SK-N-SH (cell line): Measurements from ENCODE around the gene SERF2. TPM values are rescaled to one million over a fixed set of nuclear protein-coding genes. Genes with fewer than 3 reads are reported as not detected.
A peak's percentile ranks its signal among the peaks of the same experiment; 100 is the strongest.

Experiments
- CTCF ChIA-PET: fragments of 300-600, 350-600 bp; formaldehyde crosslinking; extraction: SDS; loops from one replicate; lab custom pipeline; 2021; lab: Yijun Ruan, JAX
- POLR2A ChIA-PET: fragments of 350-600 bp; sonication (Branson Sonifier 250); formaldehyde crosslinking; extraction: SDS; loops from one replicate; lab custom pipeline; 2020; ENCODE audit warnings: antibody characterized with exemption, inconsistent platforms; lab: Yijun Ruan, JAX
- DNase-seq: peaks from one replicate; pipeline ENCODE4 v3.0.0; 2012
- H2AFZ ChIP-seq: fragments of 200-600 bp; sonication (generic); 2 replicates; pipeline ENCODE4 v1.8.1; 2016; ENCODE audit warnings: antibody characterized with exemption, mild to moderate bottlenecking, low read depth
- H3F3A ChIP-seq: fragments of 200-600 bp; sonication (generic); replicated peaks from 2 replicates; pipeline ENCODE3; 2016; ENCODE audit warnings: antibody characterized with exemption, mild to moderate bottlenecking; ENCODE audit not compliant: insufficient read depth
- H3K27ac ChIP-seq, 2 experiments: fragments of 200-500 bp in 1 of 2; fragments of 200-600 bp in 1 of 2; sonication (Bioruptor generic) in 1 of 2; sonication (generic), shearing (Covaris generic) in 1 of 2; 2 replicates each; pipeline versions ENCODE4 v1.5.1 to v1.6.1; 2014 to 2016; ENCODE audit warnings: low read depth in 2 of 2, inconsistent platforms in 1 of 2, low read length in 1 of 2, mild to moderate bottlenecking in 1 of 2, mixed read lengths in 1 of 2
- H3K27me3 ChIP-seq: fragments of 200-600 bp; sonication (generic), shearing (Covaris generic); 2 replicates; pipeline ENCODE4 v1.6.1; 2016; ENCODE audit warnings: mixed run types; ENCODE audit not compliant: insufficient read depth
- H3K36me3 ChIP-seq, 2 experiments: fragments of 200-500 bp in 1 of 2; fragments of 200-600 bp in 1 of 2; sonication (Bioruptor generic) in 1 of 2; sonication (generic) in 1 of 2; replicated peaks in 1 of 2; 2 replicates each; pipeline versions ENCODE3 to v1.5.1; 2014 to 2016; ENCODE audit warnings: low read length in 1 of 2, mild to moderate bottlenecking in 1 of 2; ENCODE audit not compliant: insufficient read depth in 2 of 2, control insufficient read depth in 1 of 2
- H3K4me1 ChIP-seq, 2 experiments: fragments of 200-500 bp in 1 of 2; fragments of 200-600 bp in 1 of 2; sonication (Bioruptor generic) in 1 of 2; sonication (generic), shearing (Covaris generic) in 1 of 2; 2 replicates each; pipeline versions ENCODE4 v1.5.1 to v1.6.1; 2014 to 2016; ENCODE audit warnings: low read depth in 1 of 2, low read length in 1 of 2, mixed run types in 1 of 2; ENCODE audit not compliant: insufficient read depth in 2 of 2, control insufficient read depth in 1 of 2
- H3K4me2 ChIP-seq: fragments of 200-600 bp; sonication (generic), shearing (Covaris generic); 2 replicates; pipeline ENCODE4 v1.6.1; 2017; ENCODE audit warnings: mixed run types
- H3K4me3 ChIP-seq, 2 experiments: fragments of 200-500 bp in 1 of 2; fragments of 200-600 bp in 1 of 2; sonication (Bioruptor generic) in 1 of 2; sonication (generic), shearing (Covaris generic) in 1 of 2; 2 replicates each; pipeline versions ENCODE4 v1.5.1 to v1.8.1; 2014 to 2016; ENCODE audit warnings: low read depth in 2 of 2, inconsistent platforms in 1 of 2, low read length in 1 of 2, mild to moderate bottlenecking in 1 of 2, mixed read lengths in 1 of 2, moderate library complexity in 1 of 2
- H3K79me2 ChIP-seq: fragments of 200-600 bp; sonication (generic); 2 replicates; pipeline ENCODE4 v1.8.1; 2017; ENCODE audit warnings: mild to moderate bottlenecking; ENCODE audit not compliant: insufficient read depth
- H3K9ac ChIP-seq: fragments of 200-600 bp; sonication (generic); 2 replicates; pipeline ENCODE4 v1.6.1; 2017; ENCODE audit warnings: mixed run types
- H3K9me2 ChIP-seq: fragments of 200-600 bp; sonication (generic); 2 replicates; pipeline ENCODE4 v1.6.1; 2017; ENCODE audit warnings: mixed run types
- H3K9me3 ChIP-seq: fragments of 200-600 bp; sonication (generic); 2 replicates; pipeline ENCODE4 v1.6.1; 2017; ENCODE audit warnings: mixed run types, mild to moderate bottlenecking, moderate library complexity
- H4K20me1 ChIP-seq: fragments of 200-600 bp; sonication (generic); 2 replicates; pipeline ENCODE4 v1.6.1; 2017; ENCODE audit warnings: mild to moderate bottlenecking, mixed run types; ENCODE audit not compliant: insufficient read depth
- CHD2 ChIP-seq: fragments of 150-350 bp; IDR thresholded peaks from 2 replicates; pipeline ENCODE4 v1.6.1; 2018; ENCODE audit warnings: low read length; ENCODE audit not compliant: partially characterized antibody
- CTCF ChIP-seq: fragments of 200-600 bp; sonication (generic); IDR thresholded peaks from 2 replicates; pipeline ENCODE4 v1.6.1; 2017; ENCODE audit warnings: antibody characterized with exemption, mild to moderate bottlenecking, moderate library complexity
- ELF1 ChIP-seq: IDR thresholded peaks from 2 replicates; pipeline ENCODE4 v1.4.0; 2012
- EP300 ChIP-seq, 2 experiments: IDR thresholded peaks; 2 replicates each; pipeline versions ENCODE4 v1.4.0 to v1.6.1; 2012; ENCODE audit warnings: borderline replicate concordance in 1 of 2, low read depth in 1 of 2, low read length in 1 of 2
- EZH2phosphoT487 ChIP-seq: fragments of 200-600 bp; sonication (generic); IDR thresholded peaks from 2 replicates; pipeline ENCODE4 v1.6.1; 2017; ENCODE audit warnings: low read depth, mixed run types, mild to moderate bottlenecking, antibody characterized with exemption, moderate library complexity, borderline replicate concordance
- FOSL2 ChIP-seq: IDR thresholded peaks from 2 replicates; pipeline ENCODE4 v1.4.0; 2012; ENCODE audit warnings: low read depth, mild to moderate bottlenecking, moderate library complexity, borderline replicate concordance
- FOXJ3 ChIP-seq: sonication (generic); formaldehyde crosslinking; IDR thresholded peaks from 2 replicates; pipeline ENCODE4 v1.5.1; 2020; ENCODE audit warnings: mild to moderate bottlenecking, missing genetic modification reagents
- FOXM1 ChIP-seq: IDR thresholded peaks from 2 replicates; pipeline ENCODE4 v1.4.0; 2012; ENCODE audit warnings: low read depth, mild to moderate bottlenecking
- GABPA ChIP-seq: IDR thresholded peaks from 2 replicates; pipeline ENCODE4 v1.4.0; 2012; ENCODE audit warnings: low read depth, mild to moderate bottlenecking
- GATA2 ChIP-seq: sonication (generic); formaldehyde crosslinking; IDR thresholded peaks from 2 replicates; pipeline ENCODE4 v1.5.0; 2020; ENCODE audit warnings: mild to moderate bottlenecking, missing genetic modification reagents
- JUND ChIP-seq: IDR thresholded peaks from 2 replicates; pipeline ENCODE4 v1.4.0; 2012
- MXI1 ChIP-seq: IDR thresholded peaks from 2 replicates; pipeline ENCODE4 v1.6.1; 2012; ENCODE audit warnings: mild to moderate bottlenecking, low read depth, low read length, improper control_type of control experiment
- NFIC ChIP-seq: IDR thresholded peaks from 2 replicates; pipeline ENCODE4 v1.4.0; 2012; ENCODE audit warnings: borderline replicate concordance
- NRF1 ChIP-seq: IDR thresholded peaks from 2 replicates; pipeline ENCODE4 v1.6.1; 2012; ENCODE audit warnings: low read depth, mild to moderate bottlenecking, low read length
- POLR2AphosphoS5 ChIP-seq: IDR thresholded peaks from 2 replicates; pipeline ENCODE4 v1.6.1; 2012; ENCODE audit warnings: low read depth, low read length
- RCOR1 ChIP-seq: fragments of 150-350 bp; IDR thresholded peaks from 2 replicates; pipeline ENCODE4 v1.6.1; 2017; ENCODE audit warnings: antibody characterized with exemption, low read length
- RFX5 ChIP-seq: IDR thresholded peaks from 2 replicates; pipeline ENCODE4 v1.6.1; 2012; ENCODE audit warnings: mild to moderate bottlenecking, improper control_type of control experiment, low read length
- RXRA ChIP-seq: IDR thresholded peaks from 2 replicates; pipeline ENCODE4 v1.4.0; 2012; ENCODE audit warnings: low read depth, mild to moderate bottlenecking, borderline replicate concordance
- SIN3A ChIP-seq: IDR thresholded peaks from 2 replicates; pipeline ENCODE4 v1.6.1; 2012; ENCODE audit warnings: low read depth, mild to moderate bottlenecking, low read length, moderate library complexity, borderline replicate concordance
- SMC3 ChIP-seq: IDR thresholded peaks from 2 replicates; pipeline ENCODE4 v1.6.1; 2012; ENCODE audit warnings: low read depth, low read length, improper control_type of control experiment
- TAF1 ChIP-seq: IDR thresholded peaks from 2 replicates; pipeline ENCODE4 v1.6.1; 2012; ENCODE audit warnings: low read depth, mild to moderate bottlenecking, low read length, moderate library complexity, borderline replicate concordance
- USF2 ChIP-seq: fragments of 150-350 bp; IDR thresholded peaks from 2 replicates; pipeline ENCODE4 v1.6.1; 2017; ENCODE audit warnings: antibody characterized with exemption, low read length, low read depth, borderline replicate concordance
- ZBTB33 ChIP-seq: IDR thresholded peaks from 2 replicates; pipeline ENCODE4 v1.4.0; 2012; ENCODE audit warnings: low read depth, borderline replicate concordance
- WGBS: methylation state at CpG from one replicate; pipeline ENCODE4 v1.1.6; 2017; ENCODE audit warnings: low lambda C conversion rate; 5-methylcytosine and 5-hydroxymethylcytosine counted together
- polyA plus RNA-seq, 3 experiments: library from polyadenylated mRNA; depleted of rRNA; stranded (reverse); fragments of >200 nt; gene quantifications; 2 replicates each; pipeline ENCODE4 v1.2.3, GENCODE V29; 2012
- TF ChIP-seq, protein P1 (sequence below): IDR thresholded peaks from 2 replicates; pipeline ENCODE4 v1.4.0; 2012; ENCODE audit warnings: low read depth, borderline replicate concordance
- TF ChIP-seq, protein P2 (sequence below): IDR thresholded peaks from 2 replicates; pipeline ENCODE4 v1.4.0; 2012; ENCODE audit warnings: low read depth
- TF ChIP-seq, protein P3 (sequence below): fragments of 150-350 bp; IDR thresholded peaks from 2 replicates; pipeline ENCODE4 v1.6.1; 2016; ENCODE audit warnings: mild to moderate bottlenecking, low read depth, low read length

SERF2 gene
- 935 and 1,369 TPM in 2 replicates for polyA plus RNA-seq (2012; rRNA removed)
- 948 and 1,077 TPM in 2 replicates for polyA plus RNA-seq (2012; cell fraction: cytosol; rRNA removed)
- polyA plus RNA-seq (2012; cell fraction: nucleus; rRNA removed) = 611 and 1,260 TPM in 2 replicates

DNA sequence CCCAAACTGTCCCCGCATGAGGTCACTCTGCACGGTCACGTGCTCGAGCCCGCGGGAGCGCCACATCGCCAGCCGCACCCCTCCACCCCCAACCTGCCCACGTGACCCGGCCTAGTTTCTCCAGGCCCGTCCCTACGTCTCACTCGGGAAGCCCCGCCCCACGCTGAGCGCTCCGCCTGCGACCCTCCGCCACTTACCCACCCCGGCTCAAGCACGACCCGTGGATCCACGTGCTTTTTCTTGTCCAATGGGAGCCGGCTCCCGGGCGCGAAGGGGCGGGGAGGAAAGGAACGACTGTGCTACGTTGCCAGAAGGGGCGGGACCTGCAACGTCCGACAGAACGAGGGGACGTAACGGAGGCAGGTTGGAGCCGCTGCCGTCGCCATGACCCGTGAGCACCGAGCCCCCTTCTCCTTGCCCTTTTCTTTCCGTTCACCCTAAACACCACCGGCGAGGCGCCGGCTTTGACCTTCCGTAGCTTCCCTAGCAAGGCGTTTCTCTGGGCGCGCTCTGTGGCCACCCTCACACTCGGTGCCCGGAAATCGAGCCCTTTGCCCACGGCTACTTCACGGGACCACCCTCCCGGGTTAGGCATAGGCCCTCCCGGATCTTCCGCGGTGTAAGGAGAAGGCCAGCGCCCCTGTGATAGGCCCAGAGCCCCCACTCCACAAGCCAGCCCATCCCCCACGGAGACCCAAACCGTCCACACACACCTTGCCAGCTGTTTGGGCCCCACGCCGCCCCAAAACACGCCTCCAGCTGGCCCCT lies at the start of gene SERF2:
Gene SERF2, plus strand, starts transcription at position 328 of the 768 bp plus-strand sequence. Its CDS starts 57 bp downstream, at position 385.
- Histone ChIP-seq H3K27me3 (no peaks in the 10 kb centered on the region), H3K4me3 (peak within 1 kb of the TSS; percentile 76 to 99), H3K36me3 (peaks cover 37 to 38% of the 10 kb centered on the region in 2 experiments), H3K9me2 (no peaks in the 10 kb centered on the region), H3K4me1 (peaks cover 18 to 20% of the 10 kb centered on the region in 2 experiments; a peak in 3 of 4 replicates), H4K20me1 (peaks cover 28% of the 10 kb centered on the region), H3K4me2 (peak within 1 kb of the TSS; percentile 99), H3K9me3 (no peaks in the 10 kb centered on the region), H2AFZ (peak within 1 kb of the TSS; percentile 98), H3K79me2 (peaks cover 38% of the 10 kb centered on the region), H3F3A (peaks cover 35% of the 10 kb centered on the region), H3K27ac (peak within 1 kb of the TSS; percentile 83 to 94), H3K9ac (peak within 1 kb of the TSS; percentile 100)
- ChIA-PET CTCF (interaction anchor here (2.4 to 4.1 kb wide), 3 partner anchors 15 to 23 kb away, joined by 7 to 14 read pairs (median 13); partner anchors contain the start of gene ELL3), POLR2A (interaction anchor here (1.2 to 1.4 kb wide), 2 partner anchors 9 to 32 kb away, joined by 3 read pairs; partner anchors contain the start of genes HYPK and MFAP1)
- DNase-seq = peak; percentile 99
- under 1% methylated on average over 40 of the region's 66 CpGs for WGBS
- TF ChIP-seq RFX5 = peak; percentile 50; the same call in 1 of the 2 replicates
- no peak for TF ChIP-seq FOXJ3 (CRISPR knock-in tag)
- no peak for TF ChIP-seq SMC3
- TF ChIP-seq POLR2AphosphoS5 = peak; percentile 92
- no peak for TF ChIP-seq FOSL2
- TF ChIP-seq NFIC = peak; percentile 30; the same call in 1 of the 2 replicates
- TF ChIP-seq EZH2phosphoT487 = no peak
- peak; percentile 95 for TF ChIP-seq USF2
- no peak for TF ChIP-seq GABPA
- peak; percentile 82 for TF ChIP-seq MXI1
- no peak for TF ChIP-seq ZBTB33
- TF ChIP-seq RCOR1 = 0 out of 2 replicates have a peak, but pooled peaks have one; percentile 13
- no peak for TF ChIP-seq EP300 (IDR thresholded peaks at IDR 0.05; ENCODE audit: borderline replicate concordance in 1 of 2, low read depth in 1 of 2, low read length in 1 of 2)
- no peak for TF ChIP-seq ELF1
- TF ChIP-seq FOXM1 = no peak
- TF ChIP-seq JUND = no peak
- no peak for TF ChIP-seq NRF1
- TF ChIP-seq RXRA = no peak
- TF ChIP-seq, protein P1, sequence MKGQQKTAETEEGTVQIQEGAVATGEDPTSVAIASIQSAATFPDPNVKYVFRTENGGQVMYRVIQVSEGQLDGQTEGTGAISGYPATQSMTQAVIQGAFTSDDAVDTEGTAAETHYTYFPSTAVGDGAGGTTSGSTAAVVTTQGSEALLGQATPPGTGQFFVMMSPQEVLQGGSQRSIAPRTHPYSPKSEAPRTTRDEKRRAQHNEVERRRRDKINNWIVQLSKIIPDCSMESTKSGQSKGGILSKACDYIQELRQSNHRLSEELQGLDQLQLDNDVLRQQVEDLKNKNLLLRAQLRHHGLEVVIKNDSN = peak; percentile 98
- TF ChIP-seq, protein P2, sequence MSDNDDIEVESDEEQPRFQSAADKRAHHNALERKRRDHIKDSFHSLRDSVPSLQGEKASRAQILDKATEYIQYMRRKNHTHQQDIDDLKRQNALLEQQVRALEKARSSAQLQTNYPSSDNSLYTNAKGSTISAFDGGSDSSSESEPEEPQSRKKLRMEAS = peak; percentile 95
- TF ChIP-seq GATA2 (CRISPR knock-in tag) = no peak
- peak; percentile 61 for TF ChIP-seq CHD2
- TF ChIP-seq TAF1 = peak; percentile 66; the same call in 1 of the 2 replicates
- TF ChIP-seq CTCF = no peak
- TF ChIP-seq, protein P3, sequence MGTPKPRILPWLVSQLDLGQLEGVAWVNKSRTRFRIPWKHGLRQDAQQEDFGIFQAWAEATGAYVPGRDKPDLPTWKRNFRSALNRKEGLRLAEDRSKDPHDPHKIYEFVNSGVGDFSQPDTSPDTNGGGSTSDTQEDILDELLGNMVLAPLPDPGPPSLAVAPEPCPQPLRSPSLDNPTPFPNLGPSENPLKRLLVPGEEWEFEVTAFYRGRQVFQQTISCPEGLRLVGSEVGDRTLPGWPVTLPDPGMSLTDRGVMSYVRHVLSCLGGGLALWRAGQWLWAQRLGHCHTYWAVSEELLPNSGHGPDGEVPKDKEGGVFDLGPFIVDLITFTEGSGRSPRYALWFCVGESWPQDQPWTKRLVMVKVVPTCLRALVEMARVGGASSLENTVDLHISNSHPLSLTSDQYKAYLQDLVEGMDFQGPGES = no peak
- peak; percentile 15; the same call in 1 of the 2 replicates for TF ChIP-seq SIN3A
